GM18951 (cell line): ENCODE measurements around the gene TTLL5.
"Not testable (repeated sequence)": the region's sequence is repeated elsewhere in the genome, so short reads cannot be mapped to it uniquely, and the experiment has no call there.

Source experiments
- POLR2A ChIP-seq: IDR thresholded peaks from 4 replicates; pipeline ENCODE4 v1.6.1; 2011; ENCODE audit warnings: mild to moderate bottlenecking; ENCODE audit not compliant: insufficient read length, insufficient read depth; ENCODE audit errors: extremely low read depth
- in situ Hi-C: fragments of 300-500 bp; cut with MboI; formaldehyde crosslinking; loops from one replicate; pipeline ENCODE4 v1.12.0; 2022; ENCODE audit warnings: low sequenced_read_pairs, mixed read lengths, inconsistent platforms; ENCODE audit not compliant: unreplicated experiment

Gene TTLL5

DNA sequence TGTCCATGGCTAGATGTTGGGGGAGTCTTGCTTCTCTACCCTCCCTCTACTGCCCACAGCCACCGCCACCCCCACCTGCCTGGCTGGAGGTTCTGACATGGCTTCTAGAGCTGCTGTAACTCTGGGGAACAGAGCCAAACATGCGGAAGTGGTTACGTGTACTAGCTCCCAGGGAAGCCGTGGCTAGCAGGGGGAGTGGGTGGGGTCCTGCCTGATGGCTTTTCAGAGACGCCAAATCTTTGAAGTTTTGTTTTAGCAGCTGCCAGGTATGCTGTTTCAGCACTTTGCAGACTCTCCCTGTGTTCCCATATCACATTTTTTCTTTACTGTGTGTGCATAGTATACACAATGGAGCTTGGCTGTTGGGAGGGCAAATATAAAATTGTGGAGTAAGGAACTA lies 170.4 kb downstream of the TTLL5 start:
- TF ChIP-seq POLR2A, result no peak

DNA sequence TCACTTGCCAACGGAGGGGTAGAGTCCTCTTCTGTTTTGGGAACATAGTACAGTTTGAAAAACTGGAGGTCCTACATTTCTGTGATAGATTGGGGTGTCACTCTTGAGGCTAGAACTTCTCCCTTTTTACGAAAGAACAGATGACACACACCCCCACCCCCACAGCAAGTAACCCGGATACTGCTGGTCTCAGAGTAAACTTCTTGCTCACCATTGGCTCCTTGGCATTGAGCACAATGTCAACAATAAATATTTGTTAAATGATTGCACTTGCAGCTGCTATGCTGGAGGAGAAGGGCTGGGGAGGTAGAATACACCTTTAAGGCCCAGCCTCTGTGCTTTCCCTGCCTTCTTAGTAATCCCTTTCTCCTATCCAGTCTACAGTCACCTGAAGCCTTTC lies 170.9 kb downstream of the TTLL5 start:
- in situ Hi-C loops, result no loop called here
- TF ChIP-seq POLR2A, result no peak

More for the DNA sequence above, 170.4 kb downstream of the TTLL5 start:
- in situ Hi-C loops, result no loop called here

GRCh38 chr14:75832621-75833297 lies 171.7 kb downstream of the TTLL5 start:
- in situ Hi-C loops, result no loop called here
- no peak for TF ChIP-seq POLR2A

DNA sequence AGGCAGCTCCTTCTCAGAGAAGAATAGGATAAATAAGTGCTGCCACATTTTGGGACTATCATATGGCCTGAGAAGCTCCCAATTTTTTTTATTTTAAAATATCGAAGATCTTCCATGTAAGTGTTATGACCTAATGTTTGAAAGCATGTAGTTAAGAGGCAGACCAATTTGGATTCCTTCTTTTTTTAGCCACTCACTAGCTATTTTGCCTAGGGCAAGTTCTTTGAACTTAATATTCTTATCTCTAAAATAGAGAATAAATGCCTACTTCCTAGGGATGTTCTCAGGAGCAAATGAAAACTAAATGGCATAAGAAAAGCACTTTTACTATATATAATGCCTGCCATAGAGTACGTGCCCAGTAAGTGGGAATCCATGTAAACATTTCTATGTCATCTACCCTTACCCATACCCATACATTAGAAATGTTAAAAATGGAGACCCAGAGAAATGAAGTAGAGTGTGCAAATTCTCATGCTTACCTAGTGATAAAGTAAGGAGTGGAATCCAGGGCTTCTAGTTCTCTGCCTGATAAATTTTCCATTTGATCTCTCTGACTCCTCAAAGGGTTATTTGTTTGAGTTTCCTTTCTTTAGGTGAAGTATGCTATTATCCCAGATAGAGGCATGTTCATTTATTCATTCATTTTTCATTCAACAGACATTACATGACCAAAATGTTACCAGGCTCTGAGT lies 172.4 kb downstream of the TTLL5 start:
- in situ Hi-C loops, result no loop called here
- TF ChIP-seq POLR2A, result no peak

DNA sequence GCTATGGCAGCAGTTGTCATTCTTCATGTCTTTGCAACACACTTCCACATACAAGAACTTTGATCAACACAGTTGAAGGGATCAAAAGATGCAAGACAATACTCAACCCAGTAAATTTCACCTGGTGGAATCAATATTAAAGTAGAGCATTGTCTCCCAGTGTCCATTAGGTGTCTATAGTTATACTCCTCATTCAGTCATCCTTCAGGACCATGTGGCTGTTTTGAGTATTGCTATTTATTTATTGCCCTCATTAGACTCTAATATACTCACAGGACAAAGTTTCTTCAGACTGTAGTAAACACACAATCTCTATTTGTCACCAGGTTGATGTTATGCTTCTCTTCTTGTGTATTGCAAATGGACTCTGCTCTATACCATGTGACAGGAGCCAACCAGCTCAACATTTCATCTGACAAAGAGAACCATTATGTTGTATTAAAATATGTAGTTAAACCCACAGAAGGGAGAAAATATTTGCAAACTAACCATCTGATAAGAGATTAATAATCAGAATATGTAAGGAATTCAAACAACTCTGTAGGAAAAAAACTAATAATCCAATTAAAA lies 174.2 kb downstream of the TTLL5 start:
- TF ChIP-seq POLR2A, result no peak
- in situ Hi-C loops, result no loop called here

DNA sequence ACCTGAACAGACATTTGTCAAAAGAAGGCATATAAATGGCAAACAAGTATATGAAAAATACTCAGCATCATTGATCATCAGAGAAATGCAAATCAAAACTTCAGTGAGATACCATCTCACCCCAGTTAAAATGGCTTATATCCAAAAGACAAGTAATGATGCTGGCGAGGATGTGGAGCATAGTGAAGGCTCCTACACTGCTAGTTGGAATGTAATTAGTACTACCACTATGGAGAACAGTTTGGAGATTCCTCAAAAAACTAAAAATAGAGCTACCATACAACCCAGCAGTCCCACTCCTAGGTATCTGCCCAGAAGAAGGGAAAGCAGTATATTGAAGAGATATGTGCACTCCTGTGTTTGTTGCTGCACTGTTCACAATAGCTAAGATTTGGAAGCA lies 174.7 kb downstream of the TTLL5 start:
- in situ Hi-C loops, result no loop called here
- no peak for TF ChIP-seq POLR2A

DNA sequence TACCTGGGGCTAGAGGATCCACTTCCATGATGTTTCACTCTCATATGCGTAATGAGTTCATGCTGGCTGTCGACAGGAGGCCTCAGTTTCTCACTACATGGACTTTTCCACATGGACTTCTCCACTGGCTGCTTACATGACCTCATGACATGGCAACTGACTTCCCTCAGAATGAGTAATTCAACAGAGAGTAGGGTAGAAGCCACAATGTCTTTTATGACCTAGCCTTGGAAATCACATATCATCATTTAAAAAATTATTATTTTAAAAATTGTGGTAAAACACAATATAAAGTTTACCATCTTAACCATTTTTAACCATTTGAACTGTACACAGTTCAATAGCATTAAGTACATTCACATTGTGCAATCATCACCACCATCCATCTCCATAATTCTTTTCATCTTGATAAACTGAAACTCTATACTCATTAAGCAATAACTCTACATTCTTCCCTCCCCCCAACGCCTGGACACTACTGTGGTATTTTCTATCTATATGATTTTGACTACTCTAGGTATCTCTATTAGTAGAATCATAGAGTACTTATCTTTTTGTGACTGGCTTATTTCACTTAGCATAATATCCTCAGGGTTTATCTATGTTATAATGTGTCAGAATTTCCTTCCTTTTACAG lies 176.2 kb downstream of the TTLL5 start:
- in situ Hi-C loops, result no loop called here
- no peak for TF ChIP-seq POLR2A

DNA sequence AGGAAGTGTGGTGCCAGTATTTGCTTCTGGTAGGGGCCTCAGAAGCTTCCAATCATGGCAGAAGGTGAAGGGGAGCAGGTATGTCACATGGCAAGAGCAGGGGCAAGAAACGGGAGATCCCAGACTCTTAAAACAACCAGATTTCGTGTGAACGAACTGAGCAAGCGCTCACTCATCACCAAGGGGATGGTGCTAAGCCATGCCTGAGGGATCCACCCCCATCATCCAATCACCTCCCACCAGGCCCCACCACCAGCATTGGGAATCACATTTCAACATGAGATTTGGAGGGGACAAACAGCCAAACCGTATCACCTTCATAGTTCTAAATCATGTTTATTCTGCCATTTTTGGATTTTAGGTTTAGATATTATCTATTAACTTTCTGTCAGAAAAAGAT lies 179.9 kb downstream of the TTLL5 start:
- in situ Hi-C loops, result no loop called here
- no peak for TF ChIP-seq POLR2A

DNA sequence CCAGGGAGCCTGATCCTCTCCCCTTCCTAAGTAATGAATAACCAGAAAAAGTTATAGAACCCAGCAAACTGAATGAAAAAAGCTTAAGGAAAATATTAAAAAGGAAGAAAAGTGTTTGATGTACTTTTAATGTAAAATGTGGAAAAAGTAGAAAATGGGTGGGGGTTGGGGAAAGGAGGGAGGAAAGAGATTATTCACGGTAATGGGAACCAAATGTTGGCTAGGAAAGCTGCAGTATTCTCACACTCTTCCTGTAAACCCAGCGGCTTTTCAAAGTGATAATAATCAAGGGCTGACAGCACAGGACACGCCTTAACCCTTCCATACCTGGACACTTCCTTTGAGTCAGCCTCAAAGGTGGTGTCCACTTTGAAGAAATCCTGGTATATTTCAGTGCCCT lies 181.5 kb downstream of the TTLL5 start:
- in situ Hi-C loops, result no loop called here
- TF ChIP-seq POLR2A, result no peak

GRCh38 chr14:75844486-75844885 lies 183.4 kb downstream of the TTLL5 start:
- TF ChIP-seq POLR2A, result no peak
- in situ Hi-C loops, result no loop called here

GRCh38 chr14:75845136-75845804 lies 184.2 kb downstream of the TTLL5 start:
- in situ Hi-C loops, result no loop called here
- no peak for TF ChIP-seq POLR2A

- in situ Hi-C loops, result not testable (repeated sequence)
These were observed 185.6 kb downstream of the TTLL5 start for GRCh38 chr14:75846694-75847093.

DNA sequence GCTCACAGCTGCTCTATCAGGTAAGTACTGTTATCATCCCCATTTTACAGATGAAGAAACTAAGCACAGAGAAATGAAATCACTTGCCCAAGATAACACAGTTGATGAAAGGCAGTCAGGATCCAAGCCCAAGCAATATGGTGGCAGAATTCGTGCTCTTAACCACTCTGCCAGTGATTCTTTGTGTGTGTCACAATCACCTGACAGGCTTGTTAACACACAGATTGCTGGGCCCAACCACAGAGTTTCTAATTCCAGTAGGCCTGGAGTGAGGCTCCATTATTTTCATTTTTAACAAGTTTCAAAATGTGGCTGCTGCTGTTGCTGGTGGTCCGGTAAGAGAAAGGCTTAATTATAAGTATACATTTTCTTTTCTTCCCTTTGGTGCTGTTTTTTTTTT lies 186.5 kb downstream of the TTLL5 start:
- no peak for TF ChIP-seq POLR2A
- in situ Hi-C loops, result no loop called here
